ENCODE measurements around the gene FIP1L1.

FIP1L1 gene

DNA sequence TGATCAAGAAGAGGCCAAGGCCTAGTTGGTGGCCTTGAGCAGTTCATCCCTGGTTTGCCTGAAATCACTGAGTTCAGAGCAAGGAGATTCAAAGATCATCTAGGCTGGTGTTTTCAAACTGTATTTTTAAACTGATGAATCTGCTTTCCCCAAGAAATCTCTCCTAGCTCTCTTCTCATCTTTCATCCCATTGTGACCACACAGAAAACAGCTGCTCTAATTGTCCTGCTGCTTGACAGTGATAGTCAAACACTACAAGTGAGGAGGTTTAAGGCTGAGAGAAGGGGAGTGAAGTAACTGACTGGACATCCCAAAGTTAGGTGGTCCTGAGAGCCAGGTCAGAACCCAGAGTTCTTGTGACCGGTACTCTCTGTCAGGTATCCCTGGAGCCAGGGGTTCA, 122.3 kb downstream of the FIP1L1 start:
- in situ Hi-C loops (cut with MboI; ENCODE audit: low sequenced_read_pairs) = no loop called here

DNA sequence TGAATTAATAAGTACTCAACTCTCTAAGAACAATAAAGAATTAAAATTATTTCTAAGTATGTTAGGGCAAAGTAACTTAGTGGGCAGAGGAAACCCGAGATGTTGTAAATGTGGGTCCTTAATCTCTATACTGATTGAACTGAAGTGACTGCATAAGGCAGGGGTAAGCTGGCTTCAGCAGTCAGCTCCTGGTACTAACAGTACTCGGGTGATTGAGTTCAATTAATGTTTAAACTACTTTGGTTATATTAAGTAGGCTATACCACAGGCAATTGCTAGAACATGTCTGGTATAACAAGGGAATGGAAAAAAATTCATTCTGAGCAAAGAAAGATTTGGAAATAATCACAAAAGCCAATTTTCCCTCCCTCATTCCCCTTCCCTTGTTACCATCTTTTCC, 123.1 kb downstream of the FIP1L1 start:
- in situ Hi-C loops (cut with MboI; ENCODE audit: low sequenced_read_pairs) = no loop called here

DNA sequence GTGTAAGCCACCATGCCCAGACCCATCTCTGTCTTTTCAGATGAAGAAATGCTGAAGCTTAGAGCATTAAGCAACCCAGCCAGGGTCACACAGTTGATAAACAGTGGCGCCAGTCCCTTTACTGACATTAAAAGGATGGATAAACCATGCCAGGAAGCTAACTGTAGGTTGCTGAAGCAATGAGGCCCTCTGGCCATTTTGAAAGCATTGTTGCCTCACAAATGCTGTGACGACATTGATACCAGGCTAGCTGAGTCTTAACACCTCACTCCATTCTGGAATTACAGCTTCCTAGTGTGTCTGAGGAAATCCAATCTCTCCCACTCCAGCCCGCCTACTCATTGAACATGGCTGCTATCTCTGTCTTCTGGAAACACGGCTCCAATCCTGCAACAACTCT, 124.1 kb downstream of the FIP1L1 start:
- in situ Hi-C loops (cut with MboI; ENCODE audit: low sequenced_read_pairs) = no loop called here

DNA sequence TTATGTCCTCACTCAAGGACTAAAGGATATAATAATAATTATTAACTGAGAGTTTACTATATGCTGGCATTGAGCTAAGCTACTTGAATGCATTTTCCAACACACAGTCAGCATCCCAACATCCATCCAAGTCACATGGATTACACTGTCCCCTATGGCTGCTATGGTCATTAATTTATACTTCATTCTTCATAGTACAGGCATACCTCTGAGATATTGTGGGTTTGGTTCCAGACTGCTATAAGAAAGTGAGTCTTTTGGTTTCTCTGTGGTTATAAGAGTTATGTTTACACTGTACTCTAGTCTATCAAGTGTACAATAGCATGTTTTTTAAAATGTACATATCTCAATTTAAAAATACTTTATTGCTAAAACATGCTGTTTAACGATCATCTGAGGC, 124.7 kb downstream of the FIP1L1 start:
- in situ Hi-C loops (cut with MboI; ENCODE audit: low sequenced_read_pairs) = no loop called here

DNA sequence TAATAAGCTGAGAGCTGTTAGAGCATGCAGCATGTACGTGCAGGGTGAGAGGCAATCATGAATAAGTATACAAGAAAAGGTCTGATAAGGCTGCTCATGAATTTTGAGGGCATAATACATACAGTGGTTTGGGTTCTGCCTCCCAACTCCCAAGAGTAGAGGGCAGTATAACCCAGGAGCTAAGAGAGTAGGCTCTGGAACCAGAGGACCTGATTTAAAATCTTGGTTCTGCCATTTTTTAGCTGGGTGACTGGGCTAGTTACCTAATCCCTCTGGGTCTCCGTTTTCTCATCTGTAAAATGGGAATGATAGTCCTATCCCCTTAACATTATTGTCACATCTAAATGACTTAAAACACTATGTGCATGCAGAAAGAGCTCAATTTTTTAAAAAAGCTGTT, 128.5 kb downstream of the FIP1L1 start:
- in situ Hi-C loops (cut with MboI; ENCODE audit: low sequenced_read_pairs) = no loop called here

DNA sequence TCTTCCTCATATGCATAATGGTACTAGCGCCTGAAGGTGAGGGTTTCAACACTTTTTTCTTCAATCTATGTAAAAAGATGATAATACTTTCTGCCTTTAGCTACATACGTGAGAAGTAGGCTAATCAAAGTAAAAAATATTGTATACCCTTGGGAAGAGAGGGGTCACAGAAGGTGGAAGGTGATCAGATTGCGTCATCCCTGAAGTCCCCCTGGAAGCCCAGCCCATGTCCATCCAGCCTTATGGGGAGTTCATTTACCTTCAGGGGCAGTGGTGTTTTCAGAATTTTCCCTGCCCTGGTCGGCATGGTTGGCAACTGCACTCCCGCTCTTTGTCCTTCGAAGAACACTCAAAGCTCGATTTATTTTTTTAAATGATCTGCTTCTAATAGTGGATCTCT, 129.6 kb downstream of the FIP1L1 start:
- in situ Hi-C loops (cut with MboI; ENCODE audit: low sequenced_read_pairs) = no loop called here

DNA sequence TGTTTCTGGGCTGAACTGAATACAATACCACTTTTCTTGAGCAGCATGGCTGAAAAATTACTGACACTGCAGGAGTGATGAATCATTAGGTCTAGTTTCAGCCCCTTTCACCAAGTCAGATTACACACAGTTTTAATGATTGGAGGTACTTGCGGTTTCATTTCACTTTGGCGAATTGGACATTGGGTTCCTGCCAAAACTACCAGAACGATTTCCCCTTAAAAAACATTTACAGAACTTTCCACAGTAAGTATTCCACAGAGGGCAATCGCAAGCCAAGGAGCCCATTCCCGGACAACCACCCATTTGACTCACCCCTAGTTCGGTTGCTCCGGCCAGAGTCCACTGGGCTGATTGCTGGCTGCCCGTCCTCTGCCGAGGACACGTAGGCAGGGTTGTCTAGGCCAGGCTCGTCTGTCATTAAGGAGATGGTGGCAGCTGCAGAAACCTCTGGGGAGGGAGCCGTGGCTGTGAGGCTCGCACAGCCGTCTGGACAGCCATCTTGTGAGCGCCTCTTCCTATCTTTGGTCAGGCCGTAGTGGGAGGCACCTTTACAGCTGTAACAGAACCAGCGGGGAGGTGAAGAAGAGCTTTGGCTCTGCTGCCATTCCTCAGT, 130.3 kb downstream of the FIP1L1 start:
- in situ Hi-C loops (cut with MboI; ENCODE audit: low sequenced_read_pairs) = no loop called here

DNA sequence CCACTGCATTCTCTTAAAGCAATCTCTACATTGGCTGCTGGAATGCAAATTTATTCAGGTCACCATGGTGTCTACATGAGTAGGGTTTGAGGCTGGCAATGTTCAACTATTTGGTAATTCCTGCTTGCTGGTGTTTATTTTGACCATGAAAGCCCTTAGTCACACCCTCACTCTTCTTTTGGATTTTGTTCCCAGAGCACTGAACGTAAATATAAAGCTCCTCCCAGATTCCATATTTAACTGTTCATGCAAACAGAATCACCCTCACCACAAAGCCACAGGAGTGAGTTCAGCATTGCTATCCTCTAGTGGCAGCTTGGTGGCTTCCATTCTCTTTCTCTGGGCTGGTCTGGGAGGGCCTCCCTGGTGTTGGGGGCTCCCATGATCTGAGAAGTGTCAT, 131.0 kb downstream of the FIP1L1 start:
- in situ Hi-C loops (cut with MboI; ENCODE audit: low sequenced_read_pairs) = no loop called here

DNA sequence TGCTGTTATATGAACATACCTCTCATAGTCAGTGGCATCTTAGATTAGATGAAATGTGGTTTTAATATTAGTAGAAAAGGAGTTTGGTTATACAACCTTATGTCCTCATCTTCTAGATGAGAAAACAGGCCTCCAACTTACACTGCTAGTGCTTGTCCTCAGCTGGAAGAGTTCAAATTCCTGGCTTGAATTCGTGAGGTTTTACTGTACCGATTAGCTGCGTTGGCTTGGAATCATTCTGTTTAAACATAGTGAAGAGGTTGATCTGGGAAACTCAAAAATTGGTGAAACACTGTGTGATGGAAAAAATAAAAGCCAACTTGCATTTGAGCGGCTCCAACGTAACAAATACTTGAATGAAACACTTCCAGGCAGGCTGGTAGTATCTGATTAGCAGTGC, 132.9 kb downstream of the FIP1L1 start:
- in situ Hi-C loops (cut with MboI; ENCODE audit: low sequenced_read_pairs) = no loop called here

All from hTERT RPE-1 (cell line).